Endometrium (tissue), 2 donors: Measurements from ENCODE around the gene FAM222B.
"Not testable (repeated sequence)": the region's sequence is repeated elsewhere in the genome, so short reads cannot be mapped to it uniquely, and the experiment has no call there.

Experiments
- FAIRE-seq: peaks from 2 replicates; lab custom pipeline; 2012; peaks lifted over from hg19 to GRCh38; lab: Jason Lieb, UNC
- donor health status: control.
- donor health status: control.

The FAM222B gene

DNA sequence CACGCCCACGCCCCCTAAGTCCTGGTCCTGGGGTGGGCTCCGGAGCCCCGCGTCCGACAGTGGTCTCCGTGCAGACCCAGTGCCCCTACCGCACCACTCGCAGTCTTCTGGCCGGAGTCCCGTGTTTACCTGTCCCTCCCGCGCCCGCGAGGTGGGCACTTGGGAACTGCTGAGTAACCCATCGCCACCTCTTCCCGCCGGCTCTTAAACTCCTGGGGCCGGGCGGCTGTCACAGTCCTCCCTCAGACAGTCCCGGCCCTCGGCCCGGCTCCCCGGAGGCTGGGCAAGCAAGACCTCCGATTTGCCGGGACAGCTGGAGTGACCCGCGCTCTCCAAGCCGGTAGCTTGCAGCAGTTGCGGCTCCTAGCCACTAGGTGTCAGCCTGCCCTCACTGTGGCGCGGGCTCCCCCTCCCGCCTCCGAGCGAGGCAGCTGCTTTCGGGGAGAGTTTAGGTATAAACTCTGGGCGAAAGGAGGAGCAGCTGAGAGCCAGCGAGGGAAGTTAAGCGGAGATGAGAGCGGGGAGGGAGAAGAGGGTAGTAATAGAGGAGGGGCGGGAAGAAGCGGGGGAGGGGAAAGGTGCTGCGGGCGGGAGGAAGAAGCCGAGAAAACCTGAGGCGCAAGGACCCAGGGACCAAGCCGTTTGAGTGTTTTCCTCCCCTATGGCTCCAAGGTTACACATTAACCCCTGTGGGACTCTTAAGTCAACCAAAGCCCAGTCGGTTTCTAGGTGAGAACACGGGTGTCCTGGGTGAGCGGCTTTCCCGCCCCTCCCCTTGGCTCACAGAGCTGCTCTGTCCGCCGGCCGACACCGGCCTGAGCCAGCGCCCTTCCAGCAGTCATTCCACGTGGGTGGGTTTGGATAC is 115.7 kb downstream of the FAM222B start:
- FAIRE-seq: peak; percentile 18

DNA sequence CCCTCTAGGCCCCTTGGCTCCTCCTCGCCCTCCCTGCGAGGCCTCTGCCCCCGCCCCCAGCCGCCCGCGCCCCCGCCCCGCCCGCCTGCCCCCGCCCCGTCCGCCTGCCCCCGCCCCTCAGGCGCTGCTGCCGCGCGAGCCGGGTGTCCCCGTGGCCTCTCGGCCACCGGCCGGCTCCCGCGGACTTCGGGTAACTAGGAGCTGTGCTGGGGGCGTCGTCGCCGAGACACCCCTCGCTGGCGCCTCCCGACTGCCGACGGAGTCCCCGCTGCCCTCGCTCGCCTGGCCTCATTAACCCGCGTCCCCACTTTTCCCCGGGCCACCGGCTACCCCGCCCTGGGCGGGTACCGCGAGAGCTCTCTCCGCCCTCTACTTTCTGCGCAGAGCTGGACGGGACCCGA is 116.4 kb downstream of the FAM222B start, which contains the start of gene TLCD1:
TLCD1 (minus strand) TSS at position 8 of the 401 bp plus-strand sequence. CDS start 136 bp downstream, outside the sequence.
- FAIRE-seq: no peak

DNA sequence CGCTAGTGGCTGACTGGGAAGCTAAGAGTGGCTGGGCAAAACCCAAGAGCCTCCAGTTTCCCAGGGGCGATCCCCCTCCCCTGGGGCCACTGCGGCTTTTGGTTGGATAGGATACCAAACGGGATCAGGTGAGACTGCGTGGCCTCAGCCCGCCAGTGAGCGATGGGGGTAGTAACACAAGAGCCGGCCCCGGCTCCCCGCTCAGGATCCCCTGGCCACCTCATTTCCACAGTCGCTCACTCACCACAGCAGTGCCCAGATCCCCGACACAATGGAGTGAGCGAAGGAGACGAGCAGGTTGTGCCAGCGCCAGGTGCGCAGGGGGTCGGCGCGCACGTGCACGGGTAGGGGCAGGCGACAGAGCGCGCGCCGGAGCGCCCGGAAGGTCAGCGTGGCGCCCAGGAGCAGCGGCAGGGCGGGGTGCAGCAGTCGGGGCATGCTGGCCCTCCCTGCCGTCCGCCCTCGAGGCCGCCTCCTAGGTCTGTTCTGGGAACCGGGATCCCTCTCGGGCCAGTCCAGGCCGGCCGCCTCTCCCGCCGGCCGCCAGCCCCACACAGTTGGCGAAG is 116.8 kb downstream of the FAM222B start:
- FAIRE-seq: no peak

DNA sequence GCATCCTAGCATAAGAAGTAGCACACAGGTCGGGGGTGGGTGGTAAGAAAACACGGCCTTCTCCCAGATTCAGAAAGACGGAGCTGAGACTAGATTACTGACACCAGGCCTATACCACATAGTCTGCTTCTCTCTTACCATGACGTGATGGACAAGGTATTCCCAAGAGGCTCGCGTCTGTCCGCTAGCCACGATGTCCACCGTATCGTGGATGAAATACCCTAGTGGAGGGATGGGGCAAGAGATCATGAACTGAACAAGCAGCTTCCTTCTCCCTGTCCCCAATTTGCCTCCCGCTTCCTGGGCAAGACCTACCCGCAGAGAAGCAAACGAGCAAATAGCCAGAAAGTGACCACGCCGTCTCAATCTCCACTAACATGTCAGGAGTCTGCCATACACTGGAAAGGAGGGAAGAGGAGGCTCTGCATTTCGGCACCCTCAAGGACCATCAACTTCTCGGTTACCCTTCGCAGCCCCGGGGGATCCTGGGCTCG is 117.4 kb downstream of the FAM222B start:
- FAIRE-seq: no peak

DNA sequence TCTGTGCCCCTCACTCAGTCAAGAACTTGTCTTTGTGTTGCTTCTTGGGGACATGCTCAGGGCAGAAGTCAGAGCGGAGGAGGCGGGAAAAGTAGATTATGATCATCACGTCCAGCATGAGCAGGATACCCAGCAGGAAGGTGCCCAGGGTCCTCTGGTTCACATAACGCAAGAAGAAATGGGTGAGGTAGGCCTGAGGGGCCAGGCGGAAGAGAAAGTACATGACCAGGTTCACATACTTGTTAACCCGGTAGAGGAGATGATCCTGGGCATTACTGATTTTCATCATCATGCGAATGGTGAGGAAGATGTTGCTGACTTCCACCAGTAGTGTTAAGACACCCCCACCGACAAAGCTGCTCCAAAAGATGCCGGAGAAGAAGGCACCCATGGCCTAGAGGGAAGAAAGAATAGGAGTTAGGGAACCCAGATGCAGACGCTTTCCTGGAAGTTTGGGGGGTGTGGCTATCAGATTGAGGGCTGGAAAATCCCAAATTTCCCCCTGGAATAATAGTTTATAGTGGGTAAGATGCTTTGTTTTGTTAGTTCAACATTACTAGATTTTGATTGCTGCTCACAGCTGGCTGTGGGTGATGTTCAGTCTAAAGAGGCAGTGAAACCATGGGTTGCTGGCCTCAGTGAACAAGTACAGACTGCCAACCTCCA is 118.0 kb downstream of the FAM222B start:
- no peak for FAIRE-seq

DNA sequence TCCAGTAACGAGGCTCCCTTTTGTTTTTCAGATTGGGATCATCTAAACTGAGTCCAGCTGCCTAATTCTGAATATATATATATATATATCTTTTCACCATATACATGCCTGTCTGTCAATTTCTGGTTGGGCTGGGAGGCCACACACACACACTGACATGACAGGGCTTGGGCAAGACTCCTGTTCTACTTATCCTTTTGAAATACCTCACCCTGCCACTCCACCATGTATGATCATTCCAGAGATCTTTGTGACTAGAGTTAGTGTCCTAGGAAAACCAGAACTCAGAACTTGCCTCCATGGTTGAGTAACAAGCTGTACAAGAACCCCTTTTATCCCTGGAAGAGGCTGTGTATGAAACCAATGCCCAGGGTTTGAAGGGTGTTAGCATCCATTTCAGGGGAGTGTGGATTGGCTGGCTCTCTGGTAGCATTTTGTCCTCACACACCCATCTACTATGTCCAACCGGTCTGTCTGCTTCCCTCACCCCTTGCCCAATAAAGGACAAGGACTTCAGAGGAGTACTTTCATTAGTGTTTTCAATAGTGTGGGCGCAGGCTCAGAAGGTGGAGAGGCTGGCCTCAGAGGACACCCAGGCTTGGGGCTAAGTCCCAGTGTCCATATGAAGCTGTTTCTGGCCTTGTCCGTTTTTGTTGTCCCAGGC is 118.6 kb downstream of the FAM222B start:
- not testable (repeated sequence) for FAIRE-seq

DNA sequence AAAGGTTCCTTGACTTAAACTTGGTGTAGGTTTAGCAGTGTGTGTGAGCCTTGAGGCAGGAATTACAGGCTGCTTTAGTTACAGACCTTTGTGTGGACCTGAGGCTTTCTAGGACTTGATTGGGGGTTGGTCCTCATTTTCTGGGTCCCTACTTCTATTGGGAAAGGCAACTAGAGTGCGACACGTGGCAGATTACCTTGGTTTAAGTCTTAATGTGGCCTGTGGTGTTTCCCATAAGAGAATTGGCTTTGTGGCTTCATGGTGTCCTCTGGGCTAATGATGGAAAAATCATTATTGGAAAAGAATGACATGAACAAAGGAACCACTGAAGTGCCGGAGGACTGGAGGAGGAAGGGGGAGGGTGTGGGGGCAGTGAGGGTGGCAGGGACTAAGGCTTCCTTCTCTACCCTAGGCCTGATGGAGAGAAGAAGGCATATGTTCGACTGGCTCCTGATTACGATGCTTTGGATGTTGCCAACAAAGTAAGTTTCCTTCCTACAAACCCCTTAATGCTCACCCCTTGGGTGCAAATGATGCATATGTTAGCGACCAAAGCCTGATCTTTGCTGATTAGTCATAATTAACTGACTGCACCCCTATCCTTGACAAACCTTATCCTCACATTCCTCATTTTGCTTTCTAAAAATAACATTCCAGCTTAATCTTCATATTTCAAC is 119.3 kb downstream of the FAM222B start:
- no peak for FAIRE-seq

DNA sequence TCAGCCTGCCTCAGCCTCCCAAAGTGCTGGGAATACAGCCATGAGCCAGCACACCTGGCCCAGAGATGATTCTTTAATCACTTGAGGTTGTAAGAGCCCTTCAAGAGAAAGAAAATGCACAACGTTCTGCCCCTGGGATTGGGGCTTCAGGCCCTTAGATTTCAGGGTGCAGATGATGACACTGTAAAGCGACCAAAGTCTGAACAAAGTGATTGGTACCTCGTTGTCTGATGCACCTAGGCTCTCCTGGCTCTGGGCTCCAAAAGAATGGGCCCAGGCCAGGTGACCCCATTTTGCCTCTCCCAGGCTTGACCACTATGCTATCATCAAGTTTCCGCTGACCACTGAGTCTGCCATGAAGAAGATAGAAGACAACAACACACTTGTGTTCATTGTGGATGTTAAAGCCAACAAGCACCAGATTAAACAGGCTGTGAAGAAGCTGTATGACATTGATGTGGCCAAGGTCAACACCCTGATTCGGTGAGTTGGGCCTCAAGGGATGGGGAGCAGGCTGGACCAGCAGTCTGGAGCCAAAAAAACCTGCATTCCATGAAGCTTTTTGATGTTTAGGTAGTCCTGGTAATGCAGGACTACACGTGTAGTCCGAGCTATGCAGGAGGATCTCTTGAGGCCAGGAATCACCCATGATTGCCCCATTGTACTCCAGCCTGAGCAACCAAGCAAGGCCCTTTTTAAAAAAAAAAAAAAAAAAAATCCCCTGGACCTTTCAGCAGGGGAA is 120.0 kb downstream of the FAM222B start:
- FAIRE-seq: no peak

DNA sequence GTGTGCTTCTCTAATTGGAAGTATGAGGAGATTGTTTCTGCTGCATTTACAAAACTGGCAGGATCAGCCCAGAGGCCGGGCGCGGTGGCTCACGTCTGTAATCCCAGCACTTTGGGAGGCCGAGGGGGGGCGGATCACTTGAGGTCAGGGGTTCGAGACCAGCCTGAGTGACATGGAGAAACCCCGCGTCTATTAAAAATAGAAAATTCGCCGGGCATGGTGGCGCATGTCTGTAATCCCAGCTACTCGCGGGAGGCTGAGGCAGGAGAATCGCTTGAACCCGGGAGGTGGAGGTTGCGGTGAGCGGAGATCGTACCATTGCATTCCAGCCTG is 121.6 kb downstream of the FAM222B start:
- not testable (repeated sequence) for FAIRE-seq

DNA sequence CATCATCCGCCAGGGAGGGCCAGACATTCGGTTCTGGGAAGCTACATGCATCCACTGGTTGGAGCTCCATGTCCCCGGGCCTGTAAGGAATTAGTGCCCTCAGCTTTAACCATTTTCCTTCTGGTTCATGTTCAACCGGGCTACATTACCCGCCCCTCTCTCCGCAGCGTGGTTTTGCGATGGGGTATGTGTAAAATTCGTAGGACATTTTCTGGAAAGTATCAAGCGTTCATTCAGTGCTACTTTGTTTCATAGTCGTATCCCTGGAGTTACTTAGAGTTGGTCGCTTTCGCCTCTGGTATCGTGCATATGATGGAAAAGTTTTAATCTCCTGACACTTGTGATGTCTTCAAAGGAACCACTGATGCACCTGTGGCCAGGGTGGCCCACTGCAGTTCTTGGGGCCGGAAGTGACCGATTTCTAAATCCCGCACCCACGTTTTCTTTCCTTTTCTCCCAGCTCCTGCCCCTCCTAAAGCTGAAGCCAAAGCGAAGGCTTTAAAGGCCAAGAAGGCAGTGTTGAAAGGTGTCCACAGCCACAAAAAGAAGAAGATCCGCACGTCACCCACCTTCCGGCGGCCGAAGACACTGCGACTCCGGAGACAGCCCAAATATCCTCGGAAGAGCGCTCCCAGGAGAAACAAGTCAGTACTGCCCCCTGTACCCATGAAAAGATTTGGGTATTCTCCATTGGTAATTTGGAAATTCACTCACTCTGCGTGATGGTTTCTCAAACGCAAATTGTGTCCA is 122.2 kb downstream of the FAM222B start:
- no peak for FAIRE-seq

DNA sequence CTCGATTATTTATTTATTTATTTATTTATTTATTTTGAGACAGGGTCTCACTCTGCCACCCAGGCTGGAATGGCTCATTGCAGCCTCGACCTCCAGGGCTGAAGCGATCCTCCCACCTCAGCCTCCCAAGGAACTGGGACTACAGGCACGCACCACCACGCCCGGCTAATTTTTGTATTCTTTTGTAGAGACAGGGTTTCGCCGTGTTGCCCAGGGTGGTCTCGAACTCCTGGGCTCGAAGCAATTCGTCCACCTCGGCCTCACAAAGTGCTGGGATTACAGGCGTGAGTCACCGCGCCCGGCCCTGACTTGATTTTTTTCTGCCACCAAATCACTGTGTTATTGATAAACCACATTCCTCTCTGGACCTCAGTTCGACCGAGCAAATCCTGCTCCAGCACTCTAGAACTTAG is 123.6 kb downstream of the FAM222B start:
- FAIRE-seq: no peak

DNA sequence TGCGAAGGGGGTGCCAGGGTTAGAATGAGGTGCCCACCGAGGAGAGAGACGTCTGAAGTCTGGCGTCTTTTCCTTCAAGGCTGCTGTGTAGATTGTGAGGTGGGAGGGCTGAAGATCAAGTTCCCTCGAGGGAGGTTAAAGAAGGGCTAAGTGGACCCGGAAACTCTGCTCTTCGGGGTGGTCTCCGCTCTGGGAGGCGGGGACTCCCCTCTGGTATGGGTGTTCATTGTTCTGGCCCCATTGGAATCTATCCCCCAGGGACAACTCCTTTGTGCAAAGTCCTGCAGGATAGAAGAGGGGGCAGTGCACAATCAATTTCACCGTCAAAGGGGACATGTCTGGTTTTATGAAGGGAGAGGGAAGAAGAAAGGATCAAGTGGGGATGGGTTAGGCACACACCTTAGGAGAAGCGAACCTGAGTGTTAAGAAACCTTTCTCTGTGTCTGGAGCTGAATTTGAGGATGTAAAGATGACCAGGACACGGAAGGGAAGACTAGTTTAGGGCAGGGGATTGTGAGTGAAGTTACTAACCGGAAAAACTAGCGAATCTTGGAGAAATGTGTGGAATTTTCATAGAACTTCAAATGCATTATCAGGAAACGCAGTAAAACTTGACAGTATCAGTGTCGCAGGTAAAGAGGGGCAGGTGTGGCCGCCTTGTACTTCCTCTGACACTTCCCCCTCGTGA is 124.1 kb downstream of the FAM222B start:
- FAIRE-seq: no peak

DNA sequence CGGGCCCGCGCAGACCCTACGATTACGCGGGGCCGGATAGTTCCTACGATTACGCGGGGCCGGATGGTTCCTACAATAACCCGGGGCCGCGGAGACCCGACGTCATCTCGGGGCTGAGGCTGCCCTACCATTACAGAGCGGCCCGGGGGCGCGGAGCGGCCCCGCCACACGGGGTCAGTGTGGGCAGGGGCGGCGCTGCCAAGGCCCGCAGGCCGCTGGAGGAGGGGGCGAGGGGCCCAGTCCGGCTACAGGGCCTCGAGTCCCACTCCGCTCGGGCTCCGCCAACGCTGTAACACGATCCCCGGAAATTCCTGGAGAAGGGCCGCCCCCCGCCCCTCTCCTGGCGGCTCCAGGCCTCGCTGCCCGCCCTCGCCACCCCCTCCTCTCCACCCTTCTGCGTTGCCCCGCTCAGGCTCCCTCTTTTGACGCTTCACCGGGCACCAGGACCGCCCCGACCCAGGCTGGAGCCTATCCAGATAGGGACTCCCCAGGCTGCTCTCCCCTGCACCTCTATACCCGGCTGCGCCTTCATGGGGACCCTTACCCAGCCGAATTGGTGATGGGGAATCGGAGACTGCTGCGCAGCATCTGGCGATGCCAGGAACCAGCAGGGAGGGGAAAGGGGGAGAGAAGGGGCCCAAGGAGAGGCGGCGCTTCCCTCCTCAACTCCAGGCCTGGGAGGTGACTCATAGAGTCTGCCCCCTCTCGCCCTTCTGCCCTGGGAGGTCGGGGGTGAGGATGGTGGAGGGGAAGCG is 124.8 kb downstream of the FAM222B start, which contains the start of gene RAB34:
RAB34 (minus strand) TSS at position 291 of the 755 bp plus-strand sequence. CDS start 602 bp downstream, outside the sequence.
- FAIRE-seq: no peak

DNA sequence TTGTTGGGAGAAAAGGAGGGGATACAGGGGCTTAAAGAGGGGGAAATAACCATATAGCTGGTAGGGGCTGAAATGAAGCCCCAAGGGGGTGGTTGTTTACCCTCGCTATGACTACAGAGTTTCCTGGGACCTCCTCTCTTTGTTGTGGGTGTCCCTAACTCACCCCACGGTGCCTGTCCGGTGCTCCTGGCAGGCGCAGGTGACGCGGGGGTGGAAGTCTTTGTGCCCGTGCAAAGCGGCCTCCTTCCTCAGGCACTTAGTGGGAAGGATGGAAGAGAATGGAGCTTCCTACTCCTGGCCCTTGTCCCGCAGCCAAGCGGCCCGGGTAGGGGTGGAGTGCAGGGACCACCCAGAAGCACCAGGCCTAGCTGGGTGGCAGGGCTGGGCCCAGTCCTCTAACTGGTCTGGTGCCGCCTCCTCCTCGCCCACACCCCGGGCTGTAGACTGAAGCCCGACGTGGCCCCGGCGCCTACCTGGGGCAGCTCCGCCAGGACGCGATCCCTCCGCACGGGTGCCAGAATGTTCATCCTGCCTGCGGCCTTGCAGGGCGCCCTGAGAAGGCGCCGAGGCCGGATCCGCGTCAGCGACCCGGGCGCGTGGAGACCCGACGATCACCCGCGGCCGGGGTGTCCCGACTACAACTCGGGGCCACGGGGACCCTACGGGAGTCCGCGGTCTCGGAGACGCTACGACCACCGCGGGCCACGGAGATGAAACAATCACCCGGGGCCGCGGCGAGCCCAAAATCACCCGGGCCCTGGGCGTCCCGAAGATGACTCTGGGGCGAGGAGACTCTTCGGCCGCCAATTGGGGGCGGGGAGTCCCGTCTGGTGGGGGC is 125.6 kb downstream of the FAM222B start:
- no peak for FAIRE-seq

DNA sequence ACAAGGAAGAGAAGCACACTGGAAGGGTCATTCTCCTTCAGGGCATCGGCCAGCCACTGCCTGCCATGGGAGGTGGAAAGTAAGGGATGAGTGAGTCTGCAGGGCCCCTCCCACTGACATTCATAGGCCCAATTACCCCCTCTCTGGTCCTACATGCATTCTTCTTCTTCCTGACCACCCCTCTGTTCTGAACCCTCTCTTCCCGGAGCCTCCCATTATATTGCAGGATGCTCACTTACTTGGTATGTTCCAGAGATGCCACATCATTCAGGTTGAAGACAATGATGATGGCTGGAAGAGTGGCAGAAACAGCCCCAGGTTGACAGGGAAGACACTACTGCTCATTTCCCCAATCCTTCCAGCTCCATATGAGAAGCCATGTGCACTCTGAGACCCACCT is 127.4 kb downstream of the FAM222B start:
- FAIRE-seq: no peak

DNA sequence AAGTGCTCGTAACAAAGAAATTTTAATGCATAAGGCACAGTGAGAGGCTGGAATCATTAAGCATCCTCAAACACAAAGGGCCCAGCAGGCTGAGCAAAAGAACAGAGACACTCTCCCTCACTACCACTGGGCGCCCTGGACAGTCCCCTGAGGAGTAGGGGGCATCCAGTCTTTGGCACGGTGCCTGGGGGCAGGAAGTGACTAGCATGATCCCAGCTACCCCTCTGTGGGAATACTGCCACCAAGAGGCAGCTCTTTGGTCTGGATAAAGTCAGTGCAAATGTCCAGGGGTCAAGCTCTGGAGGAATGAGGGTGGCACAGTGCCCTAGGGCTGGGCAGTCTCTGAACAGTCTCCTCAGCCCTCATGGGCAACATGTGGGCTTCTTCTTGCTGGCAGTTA is 128.3 kb downstream of the FAM222B start:
- no peak for FAIRE-seq

DNA sequence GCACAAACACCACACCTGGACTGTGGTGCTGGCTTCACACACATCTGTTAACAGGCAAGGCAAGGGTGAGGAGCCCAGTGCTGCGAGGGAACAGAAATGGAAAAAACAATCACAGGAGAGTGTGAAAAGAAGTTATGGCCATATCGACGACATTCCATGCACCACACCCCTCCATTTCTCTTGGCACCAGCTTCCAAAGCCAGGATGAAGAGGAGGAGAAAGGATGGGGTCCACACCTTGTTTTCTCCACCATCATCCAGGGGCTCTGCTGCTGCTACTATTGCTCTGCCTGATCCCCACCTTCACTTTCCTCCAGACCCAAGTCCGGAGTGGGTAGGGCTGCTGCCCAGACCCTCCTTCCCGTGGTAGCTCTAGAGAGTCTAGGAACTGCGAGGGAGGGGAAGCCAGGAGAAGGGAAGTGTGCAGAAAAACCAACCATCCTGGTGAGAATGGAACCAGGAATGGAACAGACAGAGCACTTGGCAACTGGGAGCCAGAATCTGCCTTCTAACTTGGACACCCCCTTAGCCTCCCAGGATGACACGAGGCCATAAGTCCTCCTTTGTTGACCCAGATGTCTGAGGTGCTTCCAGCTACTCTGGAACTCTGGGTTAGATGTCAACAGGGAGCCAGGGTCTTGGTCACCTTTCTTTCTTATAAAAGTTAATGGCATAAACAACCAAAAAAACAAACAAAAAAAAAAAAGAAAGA is 129.7 kb downstream of the FAM222B start:
- no peak for FAIRE-seq
